HTR-8/SVneo (cell line): ENCODE data around the gene ZNF625.

Experiments used
- DNase-seq: peaks from one replicate; pipeline ENCODE4 v3.0.0; 2011; ENCODE audit warnings: low spot score, mixed read lengths; ENCODE audit not compliant: insufficient read length
- FAIRE-seq: peaks from 2 replicates; lab custom pipeline; 2011; peaks lifted over from hg19 to GRCh38; lab: Jason Lieb, UNC

ZNF625 gene

GRCh38 chr19:12156223-12157058, at the start of gene ZNF625:
Gene ZNF625, minus strand, starts transcription at chr19:12156734. Its CDS starts 176 bp downstream, at chr19:12156558.
- FAIRE-seq (peak; percentile 76), DNase-seq (peak; percentile 93)

DNA sequence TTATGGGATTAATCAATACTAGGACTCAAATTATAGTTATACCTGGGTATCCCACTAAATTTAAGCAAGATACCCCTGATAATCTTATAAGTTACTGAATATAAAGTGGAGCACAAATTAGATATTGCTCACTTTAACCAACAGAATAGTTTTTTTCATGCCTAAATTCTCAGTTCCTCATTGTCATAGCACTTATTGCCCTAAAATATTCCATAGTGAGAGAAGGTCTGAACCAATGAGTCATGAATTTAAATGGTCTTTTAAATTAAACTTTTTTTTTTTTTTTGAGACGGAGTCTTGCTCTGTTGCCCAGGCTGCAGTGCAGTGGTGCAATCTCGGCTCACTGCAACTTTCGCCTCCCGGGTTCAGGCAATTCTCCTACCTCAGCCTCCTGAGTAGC, 48.8 kb upstream of the ZNF625 start:
- DNase-seq (no peak), FAIRE-seq (no peak)

DNA sequence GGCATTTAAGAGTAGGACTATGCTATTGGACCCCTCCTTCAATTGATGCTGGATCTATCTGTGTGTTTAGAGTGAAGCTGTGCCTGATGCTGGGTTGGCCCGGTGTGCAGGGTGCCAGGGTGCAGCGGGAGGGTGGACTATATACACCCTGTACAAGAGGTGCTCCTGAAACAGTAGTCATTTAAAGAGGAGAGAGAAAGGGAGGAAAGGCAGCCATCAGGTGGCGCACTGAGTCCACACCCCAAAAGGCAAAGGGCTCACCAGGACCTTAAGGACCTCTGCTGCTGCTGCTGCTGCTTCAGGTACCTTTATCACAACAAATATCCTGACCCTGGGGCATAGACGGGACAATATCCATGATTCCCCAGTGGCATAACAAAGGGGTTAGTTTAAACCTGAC, 45.7 kb upstream of the ZNF625 start:
- FAIRE-seq: no peak
- DNase-seq: no peak

GRCh38 chr19:12199757-12200419, 43.4 kb upstream of the ZNF625 start:
- no peak for FAIRE-seq
- DNase-seq: no peak

- DNase-seq (no peak), FAIRE-seq (no peak)
Observed at GRCh38 chr19:12198136-12198535, 41.6 kb upstream of the ZNF625 start.

DNA sequence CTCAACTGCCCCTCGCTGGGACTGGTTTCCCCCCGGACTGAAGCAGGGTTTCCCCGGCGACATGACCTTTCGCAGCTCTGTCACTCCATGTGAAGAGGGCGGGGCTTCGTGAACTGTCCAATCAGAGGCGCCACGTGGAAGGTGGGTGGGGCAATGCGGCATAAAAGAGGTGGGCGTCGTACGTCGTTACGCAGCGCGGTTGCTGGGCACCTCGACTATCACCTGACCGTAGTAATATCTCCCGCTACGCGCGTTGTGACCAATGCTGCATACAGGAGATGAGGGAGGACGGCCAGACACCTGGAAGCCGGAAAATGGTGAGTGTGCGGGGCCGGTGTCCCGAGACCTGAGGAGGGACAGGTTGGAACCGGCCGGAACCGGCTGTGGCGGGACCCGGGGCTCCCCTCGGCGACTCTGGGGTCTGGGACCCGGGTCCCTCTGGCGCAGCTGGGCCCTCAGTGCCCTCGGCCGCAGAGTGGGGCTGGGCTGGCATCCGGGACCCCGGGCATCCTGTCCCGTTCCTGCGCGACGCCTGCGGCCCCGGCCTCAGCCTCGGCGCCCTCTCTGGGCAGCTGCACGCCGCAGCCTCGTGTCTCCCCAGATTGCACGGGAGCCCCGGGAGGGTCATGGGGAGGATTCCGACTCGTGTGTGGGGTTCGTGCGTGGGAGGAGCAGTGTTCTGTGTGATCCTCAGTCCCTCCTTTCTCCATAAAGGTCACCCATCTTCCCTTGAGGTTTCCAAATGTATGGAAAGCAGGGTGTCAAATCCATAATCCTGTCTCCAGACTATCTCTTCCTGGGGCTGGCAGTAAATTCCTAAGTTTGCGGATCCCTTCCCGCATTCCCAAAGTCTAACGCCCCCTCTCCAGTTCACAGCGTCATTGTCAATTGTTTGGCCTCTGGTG, 38.5 kb upstream of the ZNF625 start:
- DNase-seq: no peak
- peak; percentile 44 for FAIRE-seq

GRCh38 chr19:12187625-12188024, 31.1 kb upstream of the ZNF625 start:
- no peak for FAIRE-seq
- DNase-seq: no peak

DNA sequence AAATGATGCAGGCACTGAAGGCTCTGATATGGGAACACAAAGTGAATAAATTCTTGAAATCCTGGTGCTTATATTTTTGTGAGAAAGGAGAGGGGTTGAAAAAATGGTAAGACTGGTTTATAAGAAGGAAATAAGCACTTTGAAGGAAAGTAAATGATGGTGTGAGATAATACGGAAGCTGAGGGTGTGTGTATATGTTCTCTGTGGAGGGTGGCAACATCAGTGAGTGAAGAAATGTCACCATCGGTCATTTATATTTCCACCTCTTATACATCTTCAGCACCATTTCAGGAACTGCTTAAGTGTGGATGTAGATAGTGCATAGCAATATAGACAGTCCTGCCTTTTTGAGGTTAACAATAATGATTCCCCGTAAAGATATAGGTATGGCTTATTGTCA, 23.8 kb upstream of the ZNF625 start:
- DNase-seq: no peak
- FAIRE-seq: no peak

- no peak for FAIRE-seq
- DNase-seq: no peak
Observed at GRCh38 chr19:12166626-12167025, 10.1 kb upstream of the ZNF625 start.

DNA sequence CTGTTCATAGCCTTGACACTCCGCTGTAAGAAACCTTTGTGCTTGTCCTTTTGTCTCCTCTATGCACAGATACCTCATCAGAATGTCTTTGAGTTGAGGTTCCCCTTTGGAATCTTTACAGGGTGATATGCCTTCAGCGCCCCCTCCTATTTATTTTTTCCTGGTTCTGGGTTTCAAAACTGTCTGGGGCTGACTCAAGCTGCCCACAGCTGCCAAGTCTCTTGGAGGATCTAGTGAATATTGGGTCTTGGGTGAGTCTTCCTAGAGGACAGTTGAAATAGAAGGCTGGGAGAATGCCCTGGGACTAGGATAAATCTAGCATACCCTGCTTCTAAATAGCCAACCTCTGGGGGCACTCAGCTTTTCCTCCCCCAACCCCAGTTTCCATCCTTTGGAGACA, 7.3 kb upstream of the ZNF625 start:
- DNase-seq: no peak
- FAIRE-seq: no peak

DNA sequence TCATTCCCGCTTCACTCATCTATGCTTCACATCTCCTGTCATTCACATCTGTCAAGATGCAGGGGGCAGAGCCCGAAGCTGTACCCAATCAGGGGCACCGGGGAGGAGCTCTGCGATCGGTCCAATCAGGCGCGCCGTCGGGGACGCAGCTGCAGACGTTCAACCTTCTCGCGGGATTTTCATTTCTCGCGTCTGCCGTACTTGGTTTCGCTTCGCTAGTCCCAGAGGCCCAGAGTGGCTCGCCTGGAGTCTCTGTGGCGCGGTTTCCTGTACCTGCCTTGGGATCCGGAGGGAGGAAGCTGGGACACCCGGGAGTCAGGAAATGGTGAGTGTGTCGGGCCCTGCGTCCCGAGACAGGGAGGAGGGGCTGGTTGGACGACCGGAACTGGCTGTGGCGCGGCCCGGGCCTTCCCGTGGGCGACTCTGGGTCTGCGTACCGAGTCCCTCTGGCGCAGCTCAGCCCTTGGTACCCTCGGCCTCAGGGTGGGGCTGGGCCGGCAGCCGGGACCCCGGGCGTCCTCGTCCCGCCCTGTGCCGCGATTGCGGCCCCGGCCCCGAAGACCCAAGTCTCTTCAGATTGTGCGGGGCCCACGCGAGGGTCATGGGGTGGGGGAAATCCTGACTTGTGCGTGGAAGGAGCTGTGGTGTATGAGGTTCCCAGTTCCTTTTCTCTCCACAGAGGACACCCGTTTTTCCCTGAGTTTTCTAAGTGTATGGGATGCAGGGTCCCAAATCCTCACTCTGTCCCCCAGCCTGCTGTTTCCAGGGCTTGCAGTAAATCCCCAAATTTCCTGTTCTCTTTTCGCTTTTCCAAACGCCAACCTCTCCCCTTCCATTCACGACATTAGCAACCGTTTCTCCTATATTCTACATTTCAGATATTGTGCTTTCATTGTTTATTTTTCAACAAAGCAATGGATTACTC, 6.6 kb upstream of the ZNF625 start, which contains the start of gene ZNF136:
Gene ZNF136 (plus strand): TSS at position 215 of the 925 bp plus-strand sequence. CDS start 108 bp downstream, at position 323.
- peak; percentile 99 for DNase-seq
- peak; percentile 77 for FAIRE-seq

GRCh38 chr19:12162513-12162881, 6.0 kb upstream of the ZNF625 start:
- FAIRE-seq (no peak), DNase-seq (no peak)

- FAIRE-seq (no peak), DNase-seq (no peak)
Observed at GRCh38 chr19:12159773-12160414, 3.4 kb upstream of the ZNF625 start.

GRCh38 chr19:12155324-12155860, 1.1 kb downstream of the ZNF625 start:
- no peak for FAIRE-seq
- DNase-seq: no peak

DNA sequence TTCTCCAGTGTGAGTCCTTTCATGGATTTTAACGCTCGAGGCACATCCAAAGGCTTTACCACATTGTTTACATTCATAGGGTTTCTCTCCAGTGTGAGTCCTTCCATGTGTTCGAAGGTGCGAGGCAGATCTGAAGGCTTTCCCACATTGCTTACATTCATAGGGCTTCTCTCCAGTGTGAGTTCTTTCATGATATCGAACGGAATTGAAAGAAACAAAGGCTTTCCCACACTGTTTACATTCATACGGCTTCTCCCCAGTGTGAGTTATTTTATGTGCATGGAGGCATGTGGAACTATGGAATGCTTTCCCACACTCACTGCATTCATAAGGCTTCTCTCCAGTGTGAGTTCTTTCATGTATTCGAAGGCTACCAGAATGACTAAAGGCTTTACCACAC, 11.2 kb downstream of the ZNF625 start:
- DNase-seq: no peak
- no peak for FAIRE-seq

DNA sequence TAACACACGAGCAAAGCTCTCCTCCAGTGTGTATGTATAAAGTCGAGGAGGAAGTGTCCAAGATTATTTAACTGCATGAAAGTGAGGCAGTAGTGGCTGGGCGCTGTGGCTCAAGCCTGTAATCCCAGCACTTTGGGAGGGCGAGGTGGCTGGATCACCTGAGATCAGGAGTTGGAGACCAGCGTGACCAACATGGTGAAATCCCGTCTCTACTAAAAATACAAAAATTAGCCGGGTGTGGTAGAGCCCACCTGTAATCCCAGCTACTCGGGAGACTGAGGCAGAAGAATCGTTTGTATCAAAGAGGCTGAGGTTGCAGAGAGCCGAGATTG, 15.2 kb downstream of the ZNF625 start:
- DNase-seq (no peak), FAIRE-seq (no peak)

DNA sequence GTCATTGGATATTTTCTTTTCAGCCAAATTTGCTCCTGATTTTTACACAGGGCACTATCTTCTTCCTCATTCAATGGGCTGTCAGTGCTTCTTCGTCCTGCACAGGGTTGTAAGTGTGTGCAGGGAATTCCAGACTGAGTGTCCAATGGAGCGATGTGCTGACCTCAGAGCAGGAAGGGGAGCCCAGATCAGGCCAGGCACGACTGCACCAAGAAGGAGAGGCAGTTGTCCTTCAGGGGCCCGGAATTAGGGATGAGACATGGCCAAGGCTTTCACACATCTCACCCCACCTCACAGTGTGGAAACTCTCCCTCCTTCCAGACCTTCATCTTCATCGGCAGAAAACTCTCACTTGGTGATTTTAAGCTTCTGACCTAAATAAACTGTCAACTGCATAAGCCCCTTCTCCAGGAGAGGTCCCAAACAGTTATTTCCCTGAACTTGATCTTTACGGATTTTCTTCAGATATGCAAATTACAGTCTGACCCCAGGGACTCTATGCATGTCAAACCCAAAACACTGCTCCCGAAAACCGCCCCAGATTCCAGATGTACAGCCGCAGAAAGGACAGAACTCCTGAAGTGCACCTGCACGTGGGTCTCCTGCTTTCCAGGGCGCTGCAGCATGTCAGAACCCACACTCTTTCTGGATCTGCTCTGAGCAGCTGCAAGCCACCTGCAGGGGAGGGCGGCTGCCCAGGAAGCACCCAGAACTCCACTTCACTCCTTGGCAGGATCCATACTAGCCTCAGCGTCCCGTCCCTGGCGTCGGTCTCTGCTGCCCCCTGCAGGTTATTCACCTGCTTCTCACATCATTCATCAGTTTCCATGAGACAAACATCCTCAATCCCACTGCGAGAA, 15.8 kb downstream of the ZNF625 start:
- FAIRE-seq: peak; percentile 69
- DNase-seq: peak; percentile 73
